Measurements from ENCODE around the gene HIRA. TPM values are rescaled to one million over a fixed set of nuclear protein-coding genes. Genes with fewer than 3 reads are reported as not detected.

HIRA gene
- total and polyA plus RNA-seq, 9 of the 15 experiments (the other 6 are each of a cell fraction or from before 2014, with no cell fraction given) = 0.96 to 132 (median 58.4) TPM

GRCh38 chr22:19291580-19292457 lies 139.7 kb downstream of the HIRA start, which contains the start of gene CLTCL1 (continued):
- TF ChIP-seq CTCFL (IDR thresholded peaks at IDR 0.05; ENCODE audit: borderline replicate concordance, insufficient read depth, low read depth, low read length, poor library complexity, severe bottlenecking) (no peak), HINFP (tag; conservative IDR thresholded peaks at IDR 0.05; ENCODE audit: low read depth) (peak; percentile 69), WHSC1 (IDR thresholded peaks at IDR 0.05; ENCODE audit: low read length) (peak; percentile 81), HMG20B (CRISPR knock-in tag; IDR thresholded peaks at IDR 0.05) (no peak), MED1 (CRISPR knock-in tag; IDR thresholded peaks at IDR 0.05; ENCODE audit: borderline replicate concordance) (no peak), ZNF639 (CRISPR knock-in tag; conservative IDR thresholded peaks at IDR 0.05 in 1 of 2, IDR thresholded peaks at IDR 0.05 in 1 of 2) (no peak; a peak in 1 of 4 replicates), HLTF (IDR thresholded peaks at IDR 0.05) (peak; percentile 98), CC2D1A (IDR thresholded peaks at IDR 0.05) (peak; percentile 69; the same call in 1 of the 2 replicates), SIN3A (IDR thresholded peaks at IDR 0.05; ENCODE audit: borderline replicate concordance in 2 of 2, control insufficient read depth in 1 of 2, low read depth in 2 of 2, low read length in 2 of 2) (peak; percentile 76 to 87; a peak in 2 of 4 replicates), PTRF (tag; IDR thresholded peaks at IDR 0.05) (no peak), YY1 (IDR thresholded peaks at IDR 0.05; ENCODE audit: borderline replicate concordance in 1 of 3, control insufficient read depth in 1 of 3, extremely low read depth in 1 of 3, insufficient read depth in 3 of 3, insufficient read length in 1 of 3, insufficient replicate concordance in 2 of 3, low read depth in 1 of 3, low read length in 2 of 3) (no peak), POLR3G (IDR thresholded peaks at IDR 0.05; ENCODE audit: extremely low read depth, insufficient read length, insufficient replicate concordance) (no peak)
- TF ChIP-seq, protein P1, sequence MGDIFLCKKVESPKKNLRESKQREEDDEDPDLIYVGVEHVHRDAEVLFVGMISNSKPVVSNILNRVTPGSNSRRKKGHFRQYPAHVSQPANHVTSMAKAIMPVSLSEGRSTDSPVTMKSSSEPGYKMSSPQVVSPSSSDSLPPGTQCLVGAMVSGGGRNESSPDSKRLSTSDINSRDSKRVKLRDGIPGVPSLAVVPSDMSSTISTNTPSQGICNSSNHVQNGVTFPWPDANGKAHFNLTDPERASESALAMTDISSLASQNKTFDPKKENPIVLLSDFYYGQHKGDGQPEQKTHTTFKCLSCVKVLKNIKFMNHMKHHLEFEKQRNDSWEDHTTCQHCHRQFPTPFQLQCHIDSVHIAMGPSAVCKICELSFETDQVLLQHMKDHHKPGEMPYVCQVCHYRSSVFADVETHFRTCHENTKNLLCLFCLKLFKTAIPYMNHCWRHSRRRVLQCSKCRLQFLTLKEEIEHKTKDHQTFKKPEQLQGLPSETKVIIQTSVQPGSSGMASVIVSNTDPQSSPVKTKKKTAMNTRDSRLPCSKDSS (IDR thresholded peaks at IDR 0.05; ENCODE audit: low read depth, partially characterized antibody) = no peak
- TF ChIP-seq, protein P2, sequence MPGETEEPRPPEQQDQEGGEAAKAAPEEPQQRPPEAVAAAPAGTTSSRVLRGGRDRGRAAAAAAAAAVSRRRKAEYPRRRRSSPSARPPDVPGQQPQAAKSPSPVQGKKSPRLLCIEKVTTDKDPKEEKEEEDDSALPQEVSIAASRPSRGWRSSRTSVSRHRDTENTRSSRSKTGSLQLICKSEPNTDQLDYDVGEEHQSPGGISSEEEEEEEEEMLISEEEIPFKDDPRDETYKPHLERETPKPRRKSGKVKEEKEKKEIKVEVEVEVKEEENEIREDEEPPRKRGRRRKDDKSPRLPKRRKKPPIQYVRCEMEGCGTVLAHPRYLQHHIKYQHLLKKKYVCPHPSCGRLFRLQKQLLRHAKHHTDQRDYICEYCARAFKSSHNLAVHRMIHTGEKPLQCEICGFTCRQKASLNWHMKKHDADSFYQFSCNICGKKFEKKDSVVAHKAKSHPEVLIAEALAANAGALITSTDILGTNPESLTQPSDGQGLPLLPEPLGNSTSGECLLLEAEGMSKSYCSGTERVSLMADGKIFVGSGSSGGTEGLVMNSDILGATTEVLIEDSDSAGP (CRISPR knock-in tag; IDR thresholded peaks at IDR 0.05) = peak; percentile 75; the same call in 1 of the 2 replicates
